HepG2 (cell line): ENCODE measurements around the gene FAM229B.

Experiments
- CTCF ChIP-seq: sonication (generic); formaldehyde crosslinking; IDR thresholded peaks from 2 replicates; pipeline ENCODE4 v1.5.0; 2020; ENCODE audit warnings: mild to moderate bottlenecking, missing genetic modification reagents, moderate library complexity
- JUN ChIP-seq: sonication (generic); formaldehyde crosslinking; IDR thresholded peaks from 2 replicates; pipeline ENCODE4 v1.4.0; 2020; ENCODE audit warnings: mild to moderate bottlenecking, missing genetic modification reagents
- LRRFIP1 ChIP-seq: sonication (generic); formaldehyde crosslinking; conservative IDR thresholded peaks from 2 replicates; pipeline ENCODE4 v1.4.0; 2020; ENCODE audit warnings: missing genetic modification reagents
- MAFK ChIP-seq, 2 experiments: IDR thresholded peaks in 1 of 2; conservative IDR thresholded peaks in 1 of 2; 2 replicates each; pipeline ENCODE4 v1.6.1; 2011; ENCODE audit warnings: improper control_type of control experiment in 2 of 2, low read length in 2 of 2
- NR3C1 ChIP-seq: sonication (generic); formaldehyde crosslinking; IDR thresholded peaks from 2 replicates; pipeline ENCODE4 v1.4.0; 2020; ENCODE audit warnings: missing genetic modification reagents
- PHF21A ChIP-seq: sonication (generic); formaldehyde crosslinking; IDR thresholded peaks from 2 replicates; pipeline ENCODE4 v1.5.0; 2020; ENCODE audit warnings: mild to moderate bottlenecking, missing genetic modification reagents
- RAD21 ChIP-seq: fragments of 450-650 bp; formaldehyde crosslinking; IDR thresholded peaks from 2 replicates; pipeline ENCODE4 v1.5.0; 2020; ENCODE audit warnings: mild to moderate bottlenecking
- SPEN ChIP-seq: sonication (generic); formaldehyde crosslinking; IDR thresholded peaks from 2 replicates; pipeline ENCODE4 v1.5.1; 2020; ENCODE audit warnings: low read depth, mild to moderate bottlenecking, missing genetic modification reagents
- ZIK1 ChIP-seq: sonication (generic); formaldehyde crosslinking; IDR thresholded peaks from 2 replicates; pipeline ENCODE4 v1.5.0; 2020; ENCODE audit warnings: mild to moderate bottlenecking, low read depth, missing genetic modification reagents, borderline replicate concordance
- ZMYM3 ChIP-seq: sonication (generic); formaldehyde crosslinking; IDR thresholded peaks from 2 replicates; pipeline ENCODE4 v1.5.1; 2020; ENCODE audit warnings: mild to moderate bottlenecking, missing genetic modification reagents
- ZNF121 ChIP-seq: sonication (generic); formaldehyde crosslinking; IDR thresholded peaks from 2 replicates; pipeline ENCODE4 v1.5.0; 2020; ENCODE audit warnings: mild to moderate bottlenecking, missing genetic modification reagents
- ZSCAN22 ChIP-seq: sonication (generic); formaldehyde crosslinking; IDR thresholded peaks from 2 replicates; pipeline ENCODE4 v1.4.0; 2020; ENCODE audit warnings: mild to moderate bottlenecking, missing genetic modification reagents

GRCh38 chr6:112041535-112041934 is 45.9 kb upstream of the FAM229B start:
- TF ChIP-seq ZMYM3 (no peak), CTCF (CRISPR knock-in tag) (no peak), RAD21 (no peak), ZSCAN22 (CRISPR knock-in tag) (no peak), ZIK1 (CRISPR knock-in tag) (no peak), ZNF121 (CRISPR knock-in tag) (no peak), LRRFIP1 (CRISPR knock-in tag) (no peak), SPEN (CRISPR knock-in tag) (no peak), PHF21A (CRISPR knock-in tag) (no peak), MAFK (conservative IDR thresholded peaks at IDR 0.05 in 1 of 2, IDR thresholded peaks at IDR 0.05 in 1 of 2; ENCODE audit: low read length in 2 of 2) (no peak), JUN (no peak), NR3C1 (CRISPR knock-in tag) (no peak)
